Right hindlimb (tissue), 1 donor: ENCODE data around the gene F11R.
"Not testable (repeated sequence)": the region's sequence is repeated elsewhere in the genome, so short reads cannot be mapped to it uniquely, and the experiment has no call there.

ENCODE experiments used
- DNase-seq: peaks from one replicate; pipeline ENCODE4 v3.0.0-alpha.2; 2018

F11R gene

DNA sequence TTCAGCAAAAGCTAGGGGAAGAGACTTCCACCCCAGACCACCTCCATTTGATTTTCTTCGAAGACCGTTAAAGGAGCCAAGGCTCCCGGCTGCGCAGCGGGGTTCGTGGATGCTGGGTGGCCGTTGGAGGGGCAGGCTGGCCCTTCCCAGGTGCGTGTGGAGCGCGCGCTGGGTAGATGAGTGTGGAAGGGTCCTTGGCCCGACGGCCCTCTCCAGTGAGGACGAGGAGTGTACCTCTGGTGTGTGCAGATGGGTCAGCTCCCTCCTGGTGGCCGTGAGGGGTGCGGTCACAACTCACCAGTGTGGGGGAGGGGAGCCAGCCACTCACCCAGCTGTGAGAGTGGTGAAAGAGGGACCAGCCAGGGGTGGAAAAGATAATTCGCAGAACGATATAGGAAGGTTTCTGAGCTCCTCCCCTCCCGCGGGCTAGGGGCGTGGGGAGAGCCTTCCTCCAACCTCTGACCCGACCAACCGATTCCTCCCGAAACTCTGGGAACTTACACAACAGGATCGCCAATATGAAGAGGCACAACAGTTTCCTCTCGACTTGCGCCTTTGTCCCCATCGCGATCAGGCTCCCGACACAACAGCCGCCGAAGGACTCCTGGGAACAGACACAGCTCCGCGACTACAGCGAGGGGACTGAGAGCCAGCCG lies at the start of gene F11R:
Gene F11R (minus strand): TSS at position 644 of the 656 bp plus-strand sequence. CDS start 79 bp downstream, at position 565.
- no peak for DNase-seq

DNA sequence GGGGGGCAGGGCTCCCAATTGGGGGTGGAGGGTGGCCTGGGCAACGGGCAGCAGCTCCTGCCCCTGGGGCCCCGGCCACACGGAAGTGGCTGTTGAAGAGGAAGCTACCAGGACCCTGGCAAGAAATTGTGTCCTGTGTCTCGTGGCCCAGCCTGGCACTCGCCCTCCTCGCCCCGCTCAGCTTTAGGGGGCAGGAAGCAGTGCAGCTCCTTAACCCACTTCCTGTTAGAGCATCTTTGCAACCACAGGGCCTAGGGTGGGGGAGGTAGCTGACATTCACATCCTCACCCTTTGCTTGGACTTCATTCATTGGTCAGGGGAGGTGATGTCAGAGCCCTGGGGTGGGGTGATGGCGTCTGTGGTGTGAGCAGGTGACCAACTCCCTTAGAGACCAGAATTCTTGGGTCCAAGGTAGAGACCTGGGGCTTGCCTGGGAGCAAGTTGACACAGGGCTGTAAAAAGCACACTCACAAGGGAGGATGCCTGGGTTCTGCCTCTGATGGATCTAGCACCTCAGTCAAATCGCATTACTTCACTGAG lies 48.8 kb upstream of the F11R start, which contains the start of gene ARHGAP30:
Gene ARHGAP30 (minus strand): TSS at position 161 of the 540 bp plus-strand sequence. CDS start 267 bp downstream, outside the sequence.
- DNase-seq: peak; percentile 41

DNA sequence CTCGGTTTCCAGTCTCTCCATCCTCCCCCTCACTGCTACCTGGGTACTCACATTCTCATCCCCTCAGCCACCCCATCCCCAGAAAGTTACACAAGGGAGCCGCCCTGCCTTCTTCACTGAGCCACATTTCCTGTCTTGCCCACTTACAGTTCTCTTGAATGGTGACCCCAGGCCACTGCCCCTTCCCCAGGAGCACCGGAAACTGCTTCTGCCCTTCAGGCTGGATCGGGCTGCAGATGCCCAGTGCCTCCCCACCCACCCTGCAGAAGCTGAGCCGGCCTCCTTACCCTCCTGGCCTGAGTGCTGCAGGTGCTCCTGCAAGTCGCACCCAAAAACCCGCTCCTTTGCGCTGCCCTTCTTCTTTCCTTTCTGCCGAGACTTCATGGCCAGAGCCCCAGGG lies 48.3 kb upstream of the F11R start:
- no peak for DNase-seq

DNA sequence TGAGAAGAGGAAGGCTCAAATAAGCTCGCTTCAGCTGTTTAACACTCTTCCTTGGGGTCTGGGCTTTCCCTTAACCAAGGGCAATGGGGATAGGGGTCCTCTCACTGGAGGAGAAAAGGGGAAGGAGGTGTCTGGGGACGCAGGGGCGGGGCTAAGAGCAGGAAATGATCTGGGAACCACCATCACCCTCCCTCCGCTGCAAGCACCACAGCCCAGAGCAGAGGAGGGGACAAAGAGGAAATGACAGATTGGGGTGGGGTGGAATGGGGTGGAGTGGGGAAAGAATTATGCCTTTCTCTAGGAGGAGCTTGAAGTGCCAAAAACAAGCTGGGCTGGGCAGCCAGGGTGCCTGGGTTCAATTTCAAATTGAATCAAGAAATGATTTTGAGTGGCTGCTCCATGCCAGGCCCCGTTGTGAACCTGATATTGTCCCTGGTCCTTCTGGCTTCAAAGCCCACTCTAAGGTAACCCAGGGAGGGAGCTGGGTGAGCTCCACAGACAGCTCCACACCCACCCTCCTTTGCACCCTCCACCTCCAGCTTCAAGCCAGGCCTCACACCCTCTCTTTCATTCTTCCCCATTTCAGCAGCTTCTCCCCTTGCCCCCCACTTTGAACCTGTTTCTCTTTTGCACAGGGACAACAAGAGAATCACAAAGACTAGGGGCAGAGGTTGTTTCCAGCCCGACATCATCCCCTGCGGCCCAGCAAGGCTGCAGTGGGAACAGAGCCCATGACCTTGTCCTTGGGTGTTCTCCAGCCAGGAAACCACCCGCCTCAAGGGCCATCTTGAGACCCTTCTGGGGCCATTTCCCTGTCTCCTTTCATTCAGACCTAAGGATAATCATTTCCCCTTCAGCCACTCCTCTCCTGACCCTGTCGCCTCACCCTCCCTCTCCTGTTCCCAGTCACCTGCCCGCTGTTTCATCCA lies 47.6 kb upstream of the F11R start:
- peak; percentile 34 for DNase-seq

DNA sequence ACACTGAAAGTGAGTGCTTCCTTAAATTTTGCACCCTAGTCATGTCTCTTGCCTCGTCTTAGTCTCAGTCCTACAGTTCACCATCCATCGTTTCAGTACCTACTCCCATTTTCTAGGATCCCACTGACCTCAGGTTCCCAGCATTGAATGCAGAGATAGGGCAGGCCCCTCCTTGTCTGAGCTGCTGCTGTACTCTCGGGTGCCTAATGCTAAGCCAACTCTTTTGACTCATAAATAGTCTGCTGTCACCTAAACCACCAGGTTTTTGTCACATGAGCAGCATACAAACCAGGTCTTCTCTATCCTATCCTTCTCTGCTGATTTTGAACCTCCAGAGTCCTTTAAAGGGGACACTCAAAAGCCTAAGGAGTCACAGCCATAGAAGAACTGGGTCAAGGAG lies 45.7 kb upstream of the F11R start:
- DNase-seq: no peak

DNA sequence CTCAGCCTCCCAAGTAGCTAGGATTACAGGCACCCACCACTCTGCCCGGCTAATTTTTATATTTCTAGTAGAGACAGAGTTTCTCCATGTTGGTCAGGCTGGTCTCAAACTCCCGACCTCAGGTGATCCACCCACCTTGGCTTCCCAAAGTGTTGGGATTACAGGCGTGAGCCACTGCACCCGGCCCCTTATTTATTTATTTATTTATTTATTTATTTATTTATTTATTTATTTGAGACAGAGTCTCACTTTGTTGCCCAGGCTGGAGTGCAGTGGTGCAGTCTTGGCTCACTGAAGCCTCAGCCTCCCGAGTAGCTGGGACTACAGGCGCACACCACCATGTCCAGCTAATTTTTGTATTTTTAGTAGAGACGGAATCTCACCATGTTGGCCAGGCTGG lies 44.7 kb upstream of the F11R start:
- DNase-seq: not testable (repeated sequence)

DNA sequence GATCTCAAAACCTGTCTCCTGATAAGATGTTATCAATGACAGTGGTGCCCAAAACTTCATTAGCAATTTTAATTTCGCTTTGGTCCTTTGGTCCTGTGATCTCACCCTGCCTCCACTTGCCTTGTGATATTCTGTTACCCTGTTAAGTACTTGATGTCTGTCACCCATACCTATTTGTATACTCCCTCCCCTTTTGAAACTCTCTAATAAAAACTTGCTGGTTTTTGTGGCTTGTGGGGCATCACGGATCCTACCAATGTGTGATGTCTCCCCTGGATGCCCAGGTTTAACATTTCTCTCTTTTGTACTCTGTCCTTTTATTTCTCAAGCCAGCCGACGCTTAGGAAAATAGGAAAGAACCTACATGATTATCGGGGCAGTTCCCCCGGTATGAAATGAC lies 43.0 kb upstream of the F11R start:
- not testable (repeated sequence) for DNase-seq

DNA sequence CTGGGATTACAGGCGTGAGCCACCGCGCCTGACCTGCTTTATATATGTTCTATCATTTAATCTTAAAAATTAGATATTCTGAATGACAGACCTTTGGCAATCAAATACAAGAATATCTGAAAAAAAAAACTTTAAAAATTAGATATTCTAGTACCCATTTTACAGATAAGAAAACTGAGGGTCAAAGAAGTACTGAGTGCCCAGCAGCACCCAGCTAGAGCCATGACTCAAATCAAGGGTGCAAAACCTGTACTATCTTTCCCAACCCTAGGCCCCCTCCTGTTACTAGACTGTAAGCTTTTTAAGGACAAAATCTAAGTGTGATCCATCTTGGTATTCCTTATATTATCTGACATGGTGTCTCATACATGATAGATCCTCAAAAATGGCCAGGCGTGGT lies 40.5 kb upstream of the F11R start:
- no peak for DNase-seq

DNA sequence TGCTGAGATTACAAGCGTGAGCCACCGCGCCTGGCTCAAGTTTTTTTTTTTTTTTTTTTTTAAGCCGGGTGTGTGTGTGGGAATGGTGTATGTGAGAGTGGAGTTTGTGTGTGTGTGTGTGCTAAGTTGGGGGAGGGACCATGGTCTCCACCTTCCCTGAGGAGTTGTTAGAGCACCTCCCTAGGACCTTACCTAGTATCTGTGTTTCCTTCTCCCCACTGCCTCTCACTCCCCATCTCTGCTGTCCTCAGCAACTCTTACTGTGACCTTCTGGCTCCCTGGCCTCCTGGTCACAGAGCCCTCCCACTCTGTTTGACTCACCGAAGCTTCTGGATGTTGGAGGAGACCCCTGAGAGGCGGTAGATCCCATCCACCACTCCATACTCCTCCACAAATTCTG lies 38.3 kb upstream of the F11R start:
- DNase-seq: no peak

DNA sequence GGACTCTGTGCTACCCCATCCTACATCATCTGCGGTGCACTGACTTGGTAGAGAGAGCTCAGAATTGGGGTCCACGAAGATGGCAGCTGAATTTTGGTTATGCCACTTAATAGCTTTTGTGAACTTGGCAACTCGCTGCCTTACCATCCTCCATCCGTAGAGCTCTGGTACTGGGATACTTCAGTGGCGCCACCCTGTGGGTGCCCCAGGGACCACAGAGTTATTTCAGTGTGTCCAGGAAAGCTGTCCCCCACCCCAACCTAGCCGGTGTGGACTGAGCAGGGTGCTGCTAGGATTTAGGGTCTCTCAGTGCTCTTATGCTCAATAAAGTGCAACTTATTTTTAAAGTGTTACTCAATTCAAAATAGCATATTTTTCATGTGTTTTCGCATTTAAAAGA lies 33.9 kb upstream of the F11R start:
- DNase-seq: no peak

DNA sequence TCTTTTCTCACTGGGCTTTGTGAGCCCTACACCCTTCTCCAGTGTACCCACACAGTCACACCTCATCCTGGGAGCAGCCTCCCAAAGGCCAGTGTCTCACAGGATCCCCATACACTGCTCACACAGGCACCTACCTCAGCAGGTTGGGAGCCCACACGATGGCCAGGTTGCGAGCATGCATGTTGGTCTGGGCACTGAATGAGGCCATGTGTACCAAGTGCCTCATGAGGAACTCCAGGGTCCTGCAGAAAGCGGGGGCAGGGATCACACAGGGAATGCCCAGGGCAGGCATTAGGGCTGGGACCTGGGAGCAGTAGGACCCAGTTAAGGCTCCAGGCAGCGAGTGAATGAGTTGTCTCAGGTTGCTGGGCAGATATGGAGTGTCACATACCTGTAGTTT lies 33.3 kb upstream of the F11R start:
- no peak for DNase-seq

DNA sequence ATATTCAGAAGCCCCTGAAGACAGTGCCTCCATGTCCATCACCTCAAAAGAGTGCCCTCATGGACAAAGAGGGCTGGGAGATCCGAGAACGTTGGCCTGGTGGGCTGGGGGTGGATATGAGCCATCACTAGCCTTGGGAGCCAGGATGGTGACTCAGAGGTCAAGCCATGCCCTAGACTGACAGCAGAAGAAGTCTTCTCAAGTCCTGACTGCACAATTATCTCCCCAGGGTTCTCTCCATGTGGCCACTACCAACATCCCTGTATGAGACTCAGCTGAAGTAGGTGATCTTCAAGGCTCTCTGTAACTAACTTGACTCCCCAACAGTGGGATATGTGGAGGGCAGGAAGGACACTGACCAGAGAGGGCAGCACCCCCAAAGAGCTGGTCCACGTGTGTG lies 31.9 kb upstream of the F11R start:
- no peak for DNase-seq

DNA sequence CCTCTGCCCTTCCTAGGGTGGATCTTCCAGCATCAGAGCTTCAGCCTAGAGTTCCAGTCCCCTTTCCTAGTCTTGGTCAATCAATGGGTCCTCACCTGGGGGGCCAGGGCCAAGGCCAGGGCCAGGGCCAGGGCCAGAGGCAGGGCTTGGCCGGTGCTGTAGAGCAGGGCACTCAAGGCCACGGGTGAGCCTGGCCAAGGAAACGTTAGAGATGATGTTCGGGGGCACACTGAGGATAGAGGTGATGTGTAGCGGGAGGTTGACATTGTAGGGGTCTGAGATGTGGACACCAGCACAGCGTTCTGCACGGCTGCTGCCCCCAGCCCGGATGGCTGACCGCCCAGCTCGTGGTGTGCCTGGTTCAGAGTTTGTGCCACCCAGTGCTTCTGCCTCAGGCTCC lies 30.3 kb upstream of the F11R start:
- DNase-seq: no peak

DNA sequence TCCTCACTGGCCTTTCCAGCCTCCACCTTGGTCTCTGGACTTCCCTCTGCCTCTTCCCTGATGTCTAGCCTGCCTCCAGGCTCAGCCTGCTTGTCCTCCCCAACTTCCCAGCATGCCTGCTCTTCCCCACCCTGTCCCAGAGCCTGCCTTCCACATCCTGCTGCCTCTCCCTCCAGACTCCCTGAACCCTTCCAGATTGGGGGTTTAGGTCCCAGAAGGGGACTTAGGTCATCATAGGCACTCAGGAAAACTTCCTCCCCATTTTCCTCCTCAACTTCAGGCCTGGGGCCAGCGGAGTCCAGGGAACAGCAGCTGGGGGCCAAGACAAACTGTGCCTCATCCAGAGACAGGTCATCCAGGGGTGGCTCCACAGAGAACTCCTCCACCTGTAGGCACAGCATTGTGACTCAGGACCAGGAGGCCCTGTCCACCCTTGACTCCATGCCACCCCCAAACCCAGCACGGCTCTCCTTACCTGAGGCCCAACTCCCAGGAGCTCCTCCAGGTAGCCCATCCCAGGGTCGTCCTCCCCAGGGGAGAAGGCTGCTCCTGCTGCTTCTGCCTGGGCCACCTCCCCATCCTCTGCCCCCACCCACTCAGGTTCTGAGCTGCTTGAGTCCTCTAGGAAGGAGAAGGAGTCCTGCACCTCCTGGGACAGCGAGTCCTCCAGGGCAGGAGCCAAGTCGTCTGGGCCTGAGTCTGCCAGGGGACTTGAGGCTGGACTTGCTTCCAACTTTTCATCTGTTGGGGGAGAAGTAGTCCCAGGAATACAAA lies 28.2 kb upstream of the F11R start:
- no peak for DNase-seq

DNA sequence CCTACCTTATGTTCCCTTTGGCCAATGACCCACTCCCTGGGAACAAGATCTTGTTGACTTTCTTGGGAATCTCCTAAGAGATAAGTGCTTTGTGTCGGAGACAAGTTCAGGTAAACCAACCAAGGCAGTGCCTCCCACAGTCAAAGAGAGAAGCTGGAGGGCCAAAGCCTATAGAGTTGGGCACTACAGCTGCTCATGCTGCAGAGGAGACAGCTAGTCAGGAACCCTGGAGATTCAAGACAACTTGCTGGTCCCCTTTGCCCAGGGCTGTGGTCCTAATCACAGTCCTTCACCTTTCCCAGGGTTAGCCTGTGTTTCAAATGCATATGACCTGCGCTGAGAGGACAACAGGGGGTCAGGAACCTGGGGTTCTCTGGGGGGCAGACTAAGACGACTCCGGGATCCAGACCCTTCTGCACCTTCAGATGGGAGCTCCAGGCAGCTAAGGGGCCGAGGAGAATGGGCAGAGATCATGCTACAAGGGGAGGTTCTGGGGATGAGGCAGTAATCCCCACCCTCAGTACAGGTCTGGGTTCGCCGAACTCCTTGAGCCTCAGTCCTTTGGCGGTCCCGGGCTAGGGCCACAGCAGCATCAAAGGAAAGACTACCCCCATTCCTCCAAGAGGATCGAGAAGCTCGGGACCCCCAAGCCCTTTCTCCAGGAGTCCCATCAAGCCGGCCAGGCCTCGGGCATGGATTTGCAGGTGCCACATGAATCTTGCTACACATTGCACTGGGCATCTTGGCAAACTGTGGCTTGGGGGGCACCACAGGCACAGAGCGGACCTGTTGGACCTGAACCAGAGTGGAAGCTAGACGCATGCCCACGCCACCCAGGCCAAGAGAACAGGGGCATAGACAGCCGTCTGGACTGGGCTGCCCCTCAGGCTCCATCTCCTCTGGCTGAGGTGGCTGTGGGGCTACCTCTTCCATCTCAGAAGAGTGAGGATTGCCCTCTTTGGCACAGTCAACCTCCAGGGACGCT lies 26.8 kb upstream of the F11R start:
- DNase-seq: no peak

DNA sequence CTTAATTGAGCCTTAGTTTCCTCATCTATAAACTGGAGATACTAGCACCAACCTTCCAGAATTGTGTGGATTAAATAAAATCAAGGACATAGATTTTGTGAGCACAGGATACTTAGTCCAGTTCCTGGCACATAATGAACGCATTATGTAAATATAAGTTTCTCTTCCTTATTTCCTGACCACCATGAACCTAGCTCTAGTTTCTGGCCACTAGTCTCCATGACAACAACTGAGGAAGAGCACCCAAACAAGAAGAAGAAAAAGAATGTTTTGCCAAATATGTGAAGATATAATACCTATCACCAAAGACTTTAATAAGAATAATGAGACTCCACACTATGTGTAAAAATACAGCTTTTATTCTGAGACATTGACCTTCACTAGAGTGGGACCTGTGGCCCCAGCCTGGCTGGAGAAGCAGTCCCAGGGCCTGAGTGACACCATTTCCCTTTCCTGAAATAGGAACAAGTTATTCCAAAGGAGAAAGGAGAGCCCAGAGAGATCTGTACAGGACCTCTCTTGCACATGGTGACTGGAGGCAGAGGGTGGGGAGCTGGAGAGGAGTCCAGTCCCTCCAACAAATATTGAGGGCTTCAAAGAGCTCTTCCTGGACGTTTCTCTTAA lies 25.8 kb upstream of the F11R start:
- DNase-seq: no peak

DNA sequence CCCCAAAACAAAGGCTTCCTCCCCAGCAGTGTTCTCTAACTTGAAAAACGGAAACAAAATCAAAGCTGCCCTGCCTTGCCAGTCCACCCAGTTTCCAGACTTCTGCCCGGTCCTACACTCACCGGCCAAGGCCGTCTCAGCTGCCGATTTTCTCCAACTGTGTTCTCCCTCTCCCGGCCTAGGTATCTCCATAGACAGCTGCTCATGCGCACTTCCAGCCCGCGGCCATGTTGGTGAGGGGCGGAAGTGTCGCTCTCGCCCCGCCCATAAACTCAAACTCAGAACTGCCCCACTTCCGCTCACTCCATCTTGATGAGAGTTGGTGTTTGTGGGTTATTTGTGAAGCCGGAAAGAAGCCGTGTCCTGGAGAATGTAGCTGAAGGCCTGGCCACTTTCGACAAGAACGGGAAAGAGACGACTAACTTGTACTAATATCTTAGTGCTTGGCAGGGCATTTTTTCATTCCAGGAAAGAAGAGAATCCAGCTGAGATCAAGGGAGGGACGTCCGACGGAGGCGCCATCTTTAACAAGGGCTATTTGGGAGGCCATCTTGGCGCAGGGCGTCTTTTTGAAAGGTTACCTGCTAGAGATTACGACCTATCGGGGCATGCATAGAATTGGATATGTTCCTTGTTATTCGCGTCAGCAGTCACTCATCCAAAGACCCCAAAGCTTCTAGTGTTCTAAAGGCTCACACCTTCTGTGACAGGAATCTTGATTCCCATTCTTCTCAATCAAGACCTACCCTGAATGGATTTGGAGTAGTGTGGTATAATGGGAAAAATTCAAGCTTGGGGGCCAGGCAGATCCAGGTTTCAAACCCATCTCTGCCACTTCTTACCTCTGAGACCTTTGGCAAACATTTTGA lies 25.0 kb upstream of the F11R start, which contains the start of gene USF1:
Gene USF1 (minus strand): TSS at position 242 of the 869 bp plus-strand sequence. CDS start 2,702 bp downstream, outside the sequence.
- peak; percentile 98 for DNase-seq

DNA sequence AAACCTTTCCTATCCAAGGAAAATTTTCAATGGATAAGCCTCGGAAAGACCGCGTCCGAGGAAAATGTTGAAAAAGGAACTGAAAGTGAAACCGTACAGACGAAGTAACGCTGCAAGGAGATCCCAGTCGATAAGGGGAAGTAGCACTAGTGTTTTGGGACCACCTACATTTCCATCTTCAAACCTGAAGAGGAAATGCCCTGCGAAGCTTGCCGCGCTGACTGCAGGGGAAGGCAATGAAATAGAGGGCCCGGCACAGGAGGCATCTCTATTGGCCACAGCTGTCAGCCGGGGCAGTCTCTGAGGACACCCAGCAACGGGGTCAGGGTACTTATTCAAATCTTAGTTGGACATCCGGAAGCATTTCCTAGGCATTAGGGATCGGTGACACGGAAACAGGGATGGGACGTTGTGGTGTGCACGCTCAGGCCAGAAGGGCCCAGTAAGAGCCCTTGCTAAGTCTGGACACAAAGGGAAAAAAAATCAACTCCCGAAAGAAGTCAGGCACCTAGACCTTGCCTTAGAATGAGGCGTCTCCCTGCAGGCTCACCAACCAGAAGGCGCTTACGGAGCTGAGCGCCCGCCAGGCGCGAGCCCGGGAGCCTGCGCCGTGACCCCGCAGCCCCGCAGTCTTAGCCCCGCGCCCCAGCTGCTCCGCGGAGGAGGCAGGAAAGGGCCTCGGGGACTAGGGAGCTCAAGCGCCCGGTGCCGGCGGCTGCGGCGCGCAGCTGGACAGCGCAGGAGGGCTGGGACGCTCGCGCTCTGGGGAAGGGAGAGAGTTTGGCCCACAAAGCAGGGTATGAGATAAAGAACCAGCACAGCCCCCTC lies 24.2 kb upstream of the F11R start:
- DNase-seq: peak; percentile 76

DNA sequence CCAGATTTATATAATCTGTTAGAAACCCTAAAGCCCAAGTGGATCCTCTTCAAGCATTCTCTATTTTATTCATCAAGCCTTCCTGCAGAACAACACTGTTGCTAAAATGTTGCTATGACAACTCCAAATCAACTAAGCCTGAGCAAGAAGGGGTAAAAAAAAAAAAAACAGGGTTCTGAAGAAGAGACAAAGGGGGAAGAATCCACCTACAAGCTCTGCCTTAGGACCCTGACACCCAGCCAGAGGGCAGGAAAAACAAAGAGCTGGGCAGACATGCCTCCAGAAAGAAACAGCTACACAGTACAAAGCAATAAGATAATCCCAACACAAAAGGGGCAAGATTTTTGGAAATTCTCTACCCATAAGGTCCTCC lies 23.6 kb upstream of the F11R start:
- no peak for DNase-seq
